Measurements from ENCODE around the gene SDK1.
"Not testable (repeated sequence)": the region's sequence is repeated elsewhere in the genome, so short reads cannot be mapped to it uniquely, and the experiment has no call there.

SDK1 gene

DNA sequence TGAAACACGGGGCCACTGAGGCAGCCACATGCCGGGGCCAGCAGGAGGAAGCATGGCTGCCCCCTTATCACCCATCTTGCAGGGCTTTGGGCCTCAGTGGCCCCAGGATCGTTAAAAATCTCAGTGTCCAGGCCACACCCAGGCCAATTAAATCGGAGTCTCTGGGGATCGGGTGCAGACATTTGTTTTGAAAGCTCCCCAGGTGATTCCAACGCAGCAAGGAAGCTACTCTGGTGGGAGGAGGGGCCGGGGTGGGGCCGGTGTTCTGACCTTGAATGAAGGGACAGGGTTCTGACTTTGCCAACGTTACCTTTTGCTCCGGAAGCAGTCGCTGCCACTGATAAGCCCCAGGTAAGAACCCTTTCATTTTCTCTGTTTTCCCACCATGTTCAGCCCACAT, 968.7 kb downstream of the SDK1 start:
- DNase-seq: no peak

DNA sequence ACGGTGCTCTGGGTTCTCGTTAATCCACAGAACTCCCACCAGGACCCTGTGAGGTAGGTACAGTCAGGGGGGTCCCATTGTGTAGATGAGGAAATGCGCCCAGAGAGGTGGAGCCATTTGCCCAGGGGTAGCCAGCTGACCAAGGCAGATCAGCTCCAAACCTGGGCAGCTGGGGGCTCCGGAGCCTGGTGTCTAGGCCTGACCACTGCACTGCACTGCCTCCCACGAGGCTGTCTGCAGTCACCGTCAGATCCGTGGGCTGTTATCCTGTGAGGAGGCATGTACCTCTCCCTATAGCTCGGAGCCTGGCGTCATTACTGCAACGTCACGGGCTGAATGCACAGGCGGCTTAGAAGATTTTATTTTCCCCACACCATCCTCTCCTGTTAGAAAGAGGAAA, 969.2 kb downstream of the SDK1 start:
- no peak for DNase-seq

DNA sequence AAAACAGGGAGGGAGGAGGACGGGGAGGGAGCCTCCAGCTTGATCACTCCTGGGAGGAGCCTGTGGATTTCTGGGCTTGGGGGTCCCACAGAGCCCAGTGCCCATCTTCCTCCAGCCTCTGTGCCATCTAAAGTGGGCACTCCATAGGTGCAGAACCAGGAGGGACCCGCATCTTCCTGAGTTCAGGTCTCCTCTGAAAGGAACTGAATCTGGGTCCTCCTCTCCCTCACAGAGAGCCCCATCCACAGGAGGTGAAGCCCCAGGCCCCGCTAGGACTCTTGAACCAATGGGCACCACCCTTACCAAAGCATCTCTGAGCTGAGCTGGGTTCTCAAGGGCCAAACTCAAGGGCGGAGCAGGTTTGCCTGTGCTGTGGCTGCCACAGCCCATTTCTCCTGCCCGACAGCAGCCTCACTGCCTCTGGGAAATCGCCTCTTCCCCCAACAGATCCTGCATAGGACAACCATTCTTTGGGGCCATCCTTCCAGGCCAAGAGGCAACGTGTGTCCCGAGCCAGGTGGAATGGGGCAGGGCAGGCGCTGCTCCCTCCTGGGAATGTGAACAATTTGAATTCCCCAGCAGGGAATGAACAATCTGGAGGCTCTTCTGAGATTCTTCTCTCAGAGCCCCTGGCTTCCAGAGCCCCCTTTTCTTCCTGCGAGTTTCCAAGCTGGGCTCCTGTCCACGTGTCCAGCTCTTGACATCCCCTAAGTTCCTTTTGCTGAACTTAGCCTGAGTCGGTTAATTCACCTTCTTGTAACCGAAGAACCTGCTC, 970.1 kb downstream of the SDK1 start:
- no peak for DNase-seq

DNA sequence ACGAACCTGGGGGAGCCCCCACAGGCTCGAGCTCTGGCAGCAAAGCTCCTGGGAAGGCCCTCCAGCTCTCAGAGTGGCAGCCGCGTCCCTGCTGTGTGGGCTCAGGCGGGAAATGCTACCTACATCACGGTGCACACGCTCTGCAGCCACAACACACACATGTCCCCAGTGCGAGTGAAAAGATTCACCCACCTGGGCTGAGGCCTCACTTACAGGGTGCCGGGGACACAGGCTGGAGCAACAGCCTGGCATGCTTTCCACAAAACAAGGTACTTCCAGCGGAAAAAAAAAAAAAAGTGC, 970.6 kb downstream of the SDK1 start:
- DNase-seq: no peak

DNA sequence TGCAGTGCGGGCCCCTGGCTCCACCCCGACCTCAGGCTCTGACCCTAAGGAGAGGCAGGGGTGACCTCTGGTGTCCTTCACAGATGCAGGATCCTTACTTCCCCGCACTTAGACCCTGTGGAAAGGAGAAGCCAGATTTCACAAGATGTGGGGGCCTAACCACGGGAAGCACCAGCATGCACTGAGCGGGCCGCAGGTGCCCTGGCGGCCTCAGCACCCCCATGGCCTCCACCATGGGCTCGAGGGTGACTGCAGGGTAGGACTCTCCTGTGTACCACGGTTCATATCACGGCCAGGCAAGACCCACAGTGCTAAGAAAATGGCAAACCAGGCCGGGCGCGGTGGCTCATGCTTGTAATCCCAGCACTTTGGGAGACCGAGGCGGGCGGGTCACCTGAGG, 971.1 kb downstream of the SDK1 start:
- DNase-seq: no peak

DNA sequence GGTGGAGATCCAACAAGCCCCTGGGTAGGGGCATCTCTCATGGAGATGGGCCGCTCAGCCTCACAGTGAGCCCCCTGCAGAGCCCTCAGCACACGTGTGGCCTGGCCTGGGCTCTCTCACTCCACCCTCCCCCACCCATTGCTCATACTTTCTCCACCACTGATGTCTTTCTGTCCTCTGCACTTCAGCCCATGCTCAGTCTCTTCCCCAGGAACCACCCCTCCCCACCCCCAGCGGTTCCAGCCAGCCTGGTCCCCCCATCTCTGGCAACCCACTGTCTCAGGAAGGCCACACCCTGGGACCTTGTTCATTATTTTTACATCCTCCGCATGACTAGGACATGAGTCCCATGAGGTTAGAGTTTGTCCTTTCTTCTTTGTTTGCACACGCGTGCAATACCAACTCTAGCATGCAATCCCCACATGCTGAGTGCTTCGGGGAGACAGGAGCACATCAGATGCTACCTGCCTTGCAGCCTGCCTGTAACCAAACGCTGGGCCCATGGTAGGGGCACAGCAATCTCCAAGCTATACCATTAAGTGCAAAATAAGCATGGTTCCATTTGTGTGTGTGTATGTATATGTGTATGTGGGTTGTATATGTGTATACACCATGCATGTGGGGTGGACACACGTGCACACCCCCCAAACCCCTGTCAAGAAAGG, 972.6 kb downstream of the SDK1 start:
- no peak for DNase-seq

DNA sequence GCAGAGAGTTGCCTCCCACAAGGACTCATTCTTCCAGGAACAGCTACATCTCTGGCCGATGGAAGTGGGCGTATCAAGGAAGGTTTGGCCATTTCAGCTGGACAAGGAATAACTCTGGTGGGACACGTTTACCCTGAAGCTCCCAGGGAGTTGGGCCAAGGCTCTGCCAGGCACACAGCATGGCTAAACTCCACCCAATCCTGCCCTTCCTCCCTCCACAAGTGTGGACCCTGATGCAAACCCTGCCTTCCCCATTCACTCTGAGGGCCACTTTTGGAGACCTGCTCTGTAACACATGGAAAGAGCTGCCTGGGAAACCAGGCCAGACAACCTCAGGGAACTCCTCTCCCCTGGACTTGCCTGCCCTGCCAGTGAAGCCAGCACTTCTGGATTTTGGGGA, 973.2 kb downstream of the SDK1 start:
- DNase-seq: no peak

DNA sequence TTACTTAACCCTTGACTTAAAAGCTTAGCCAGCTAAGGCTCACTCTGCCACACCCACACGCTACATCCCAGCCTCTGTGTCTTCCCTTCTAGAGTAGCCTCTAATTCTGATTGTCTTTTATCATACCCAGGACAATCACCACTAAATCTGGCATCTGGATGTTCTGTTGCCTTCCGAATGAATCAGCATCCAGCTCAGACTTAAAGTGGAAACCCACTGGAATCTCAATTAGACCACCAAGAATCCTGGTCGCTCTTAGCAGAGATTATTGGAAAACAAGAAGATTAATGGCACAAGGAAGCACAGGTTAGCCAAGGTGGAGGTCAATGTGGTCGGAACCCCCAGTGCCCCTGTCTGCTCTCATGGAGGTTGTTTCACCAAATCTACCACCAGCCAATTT, 976.9 kb downstream of the SDK1 start:
- no peak for DNase-seq

DNA sequence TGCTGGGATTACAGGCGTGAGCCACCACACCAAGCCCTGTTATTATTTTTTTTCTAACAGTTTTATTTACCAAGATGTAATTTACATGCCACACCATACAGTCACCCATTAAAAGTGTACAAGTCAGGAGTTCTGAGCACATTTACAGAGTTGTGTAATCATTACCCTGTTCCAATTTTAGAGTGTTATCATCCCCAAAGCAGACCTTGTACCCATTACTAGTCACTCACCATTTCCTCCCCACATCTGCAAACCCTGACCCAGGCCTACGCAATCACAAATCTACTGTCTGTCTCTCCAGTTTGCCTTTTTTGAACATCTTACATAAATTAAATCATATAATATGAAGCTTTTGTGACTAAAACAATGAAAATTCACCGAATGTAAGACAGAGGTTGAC, 978.2 kb downstream of the SDK1 start:
- DNase-seq: no peak

DNA sequence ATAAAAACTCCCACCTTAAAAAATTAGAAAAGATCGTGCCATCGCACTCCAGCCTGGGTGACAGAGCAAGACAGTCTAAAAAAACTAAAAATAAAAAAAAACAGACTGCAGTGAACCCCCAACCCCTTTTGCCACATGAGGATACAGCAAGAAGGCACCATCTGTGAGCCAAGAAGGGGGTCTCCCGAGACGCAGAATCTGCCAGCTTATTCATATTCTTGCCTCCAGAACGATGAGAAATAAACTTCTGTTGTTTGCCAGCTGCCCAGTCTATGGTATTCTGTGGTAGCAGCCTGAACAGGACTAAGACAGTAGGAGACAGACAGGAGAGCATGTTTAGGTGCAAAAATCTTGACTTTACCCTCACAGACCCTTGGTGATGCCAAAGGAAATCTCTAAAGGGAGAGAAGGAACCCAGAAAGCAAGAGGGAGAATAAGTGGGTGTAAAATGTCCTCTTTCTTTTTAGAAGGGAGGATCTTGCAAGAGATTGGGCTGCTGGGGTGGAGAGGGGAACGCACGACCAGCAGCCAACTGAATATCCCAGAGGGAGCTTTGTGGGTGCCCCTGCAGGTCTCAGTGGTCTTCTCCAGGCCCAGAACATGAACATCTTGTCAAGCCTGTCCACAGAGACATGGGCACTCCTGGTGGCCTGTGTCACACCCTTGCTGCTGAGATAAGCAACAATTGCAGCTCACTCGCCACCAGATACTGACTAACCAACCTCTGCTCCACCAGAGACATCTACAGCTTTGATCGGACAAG, 980.4 kb downstream of the SDK1 start:
- DNase-seq: no peak

DNA sequence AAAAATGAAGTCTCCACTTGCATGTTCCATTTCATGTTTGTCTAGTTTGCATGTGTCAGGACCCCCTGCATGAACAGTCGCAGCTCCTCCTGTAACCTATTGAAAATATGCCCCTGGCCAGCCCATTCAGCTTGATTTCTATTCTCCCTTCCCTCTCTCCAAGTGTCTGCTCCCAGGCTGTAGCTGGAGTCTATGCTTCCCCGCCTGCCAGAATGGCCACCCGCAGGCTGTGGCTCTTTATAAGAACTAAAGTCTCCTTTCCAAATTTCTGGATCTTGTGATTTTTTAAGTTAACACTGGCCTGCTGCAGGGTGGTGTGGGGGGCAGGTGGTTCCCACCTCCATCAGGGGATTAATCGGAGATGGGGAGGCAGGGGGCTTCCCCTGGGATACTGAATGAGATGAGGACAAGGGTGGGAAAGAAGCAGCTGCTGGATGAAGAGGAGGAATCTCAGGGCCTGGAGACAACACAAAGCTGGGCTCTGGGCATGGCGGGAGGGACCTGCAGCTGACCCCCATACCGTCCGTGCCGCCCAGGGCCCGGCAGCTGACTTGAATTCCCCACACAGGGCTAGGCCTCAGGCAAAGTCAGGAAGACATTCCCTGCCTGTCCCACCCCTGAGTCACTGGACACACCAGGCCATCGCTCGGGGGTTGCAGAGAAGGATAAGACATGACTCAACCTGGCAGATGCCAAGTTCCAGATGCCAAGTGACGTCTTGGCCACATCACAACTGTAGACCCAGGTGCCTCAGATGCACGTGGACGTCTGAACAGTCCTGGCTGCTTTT, 981.6 kb downstream of the SDK1 start:
- DNase-seq: no peak

DNA sequence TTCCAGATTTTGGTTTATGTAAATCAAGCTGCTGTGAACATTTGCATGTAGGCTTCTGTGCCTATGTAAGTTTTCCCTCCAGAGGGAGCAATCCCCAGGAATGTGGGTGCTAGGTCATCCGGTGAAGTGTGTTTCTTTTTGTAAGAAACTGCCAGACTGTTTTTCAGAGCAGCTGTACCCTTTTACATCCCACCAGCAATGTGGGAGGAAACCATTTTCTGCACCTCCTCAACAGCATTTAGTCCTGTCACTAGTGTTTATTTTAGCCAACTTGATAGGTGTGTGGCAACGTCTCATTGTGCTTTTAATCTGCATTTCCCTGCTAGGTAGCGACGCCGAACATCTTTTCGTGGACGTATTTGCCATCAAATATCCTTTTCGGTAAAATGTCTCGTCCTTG, 985.3 kb downstream of the SDK1 start:
- DNase-seq: no peak

DNA sequence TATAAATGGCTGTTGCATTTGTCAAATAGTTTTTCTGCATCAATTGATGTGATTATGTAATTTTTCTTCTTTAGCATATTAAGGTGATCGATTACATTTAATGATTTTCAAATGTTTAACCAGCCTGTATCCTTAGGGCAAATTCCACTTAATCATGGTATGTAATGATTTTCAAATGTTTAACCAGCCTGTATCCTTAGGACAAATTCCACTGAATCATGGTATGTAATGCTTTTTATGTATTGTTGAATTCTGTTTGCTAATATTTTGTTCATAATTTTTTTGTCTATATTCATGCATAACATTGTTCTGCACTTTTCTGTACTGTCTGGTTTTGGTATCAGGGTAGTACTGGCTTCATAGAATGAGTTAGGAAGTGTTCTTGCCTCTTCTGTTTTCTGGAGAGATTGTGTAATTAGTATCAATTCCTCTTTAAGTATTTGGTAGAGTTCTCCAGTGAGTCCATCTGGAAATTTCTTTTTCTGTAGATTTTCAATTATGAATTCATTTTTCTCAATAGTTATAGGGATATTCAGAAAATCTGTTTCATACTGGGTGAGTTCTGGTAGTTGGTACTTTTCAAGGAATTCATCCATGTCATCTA, 987.8 kb downstream of the SDK1 start:
- DNase-seq: no peak

DNA sequence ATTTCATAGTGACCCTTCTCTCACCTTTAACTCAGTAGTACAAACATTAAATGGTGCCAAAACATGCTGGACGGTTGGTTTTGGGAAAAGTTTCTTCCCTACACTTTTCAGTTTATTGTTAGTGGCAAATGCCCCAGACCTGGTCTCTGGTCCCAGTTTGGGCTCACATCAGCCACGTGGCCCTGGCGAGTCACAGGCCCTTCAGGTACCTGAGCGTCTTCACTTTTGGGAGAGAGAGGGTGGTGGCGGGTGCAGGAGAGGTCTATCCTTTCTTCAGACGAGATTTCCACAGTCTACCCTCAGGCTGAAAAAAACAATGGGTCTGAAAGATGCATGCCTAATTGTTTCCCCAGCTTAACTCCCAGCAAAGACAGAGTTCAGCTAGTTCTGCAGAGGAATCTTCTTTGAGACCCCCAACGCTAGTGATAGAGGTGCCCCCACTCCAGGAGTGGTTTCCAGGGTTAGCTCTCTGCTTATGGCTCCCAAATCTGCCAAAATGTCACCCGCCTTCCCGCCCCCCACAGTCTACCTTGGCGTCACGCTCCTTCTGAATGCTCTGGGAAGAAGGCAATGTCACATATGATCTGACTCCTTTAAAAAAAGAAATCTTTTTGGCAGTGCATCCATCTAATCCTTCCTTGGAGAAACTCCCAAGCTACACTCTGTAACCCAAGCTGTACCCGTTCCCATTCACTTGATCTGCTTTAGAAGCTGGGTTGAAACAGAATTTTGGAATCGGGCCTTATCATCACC, 996.3 kb downstream of the SDK1 start:
- DNase-seq: no peak

DNA sequence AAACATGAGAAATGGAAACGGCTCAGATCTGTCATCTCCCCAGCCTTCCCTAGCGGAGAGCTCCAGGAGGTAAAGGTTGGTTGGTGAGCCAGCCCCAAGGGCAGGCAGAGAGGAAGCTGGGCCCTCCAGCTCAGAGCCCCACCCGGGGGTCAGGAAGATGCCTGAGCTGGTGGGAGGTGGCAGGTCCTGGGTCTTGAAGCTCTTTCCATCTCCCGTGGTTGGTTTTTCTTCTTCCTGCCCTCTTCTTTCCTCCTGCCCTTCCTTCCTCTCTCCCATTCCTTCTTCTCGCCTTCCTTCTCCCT, 996.8 kb downstream of the SDK1 start:
- DNase-seq: no peak

DNA sequence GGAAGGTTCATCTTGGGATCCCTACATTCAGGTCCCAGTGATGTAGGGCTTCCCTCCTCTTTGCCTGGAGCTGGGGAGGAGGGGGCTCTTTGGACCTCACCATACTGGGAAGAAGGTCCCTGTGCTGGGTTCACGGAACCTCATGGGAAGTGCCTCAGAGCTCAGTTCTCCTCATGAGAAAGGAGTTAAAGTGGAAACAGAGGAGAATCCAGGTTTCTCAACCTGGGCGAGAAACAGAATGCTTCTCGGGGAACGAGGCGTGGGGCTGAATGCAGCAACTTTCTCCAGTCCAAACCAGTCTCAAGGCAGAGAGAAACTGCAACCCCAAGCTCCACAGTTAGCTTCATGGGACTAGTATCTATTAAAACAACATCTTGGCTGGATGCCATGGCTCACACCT, 998.4 kb downstream of the SDK1 start:
- no peak for DNase-seq

DNA sequence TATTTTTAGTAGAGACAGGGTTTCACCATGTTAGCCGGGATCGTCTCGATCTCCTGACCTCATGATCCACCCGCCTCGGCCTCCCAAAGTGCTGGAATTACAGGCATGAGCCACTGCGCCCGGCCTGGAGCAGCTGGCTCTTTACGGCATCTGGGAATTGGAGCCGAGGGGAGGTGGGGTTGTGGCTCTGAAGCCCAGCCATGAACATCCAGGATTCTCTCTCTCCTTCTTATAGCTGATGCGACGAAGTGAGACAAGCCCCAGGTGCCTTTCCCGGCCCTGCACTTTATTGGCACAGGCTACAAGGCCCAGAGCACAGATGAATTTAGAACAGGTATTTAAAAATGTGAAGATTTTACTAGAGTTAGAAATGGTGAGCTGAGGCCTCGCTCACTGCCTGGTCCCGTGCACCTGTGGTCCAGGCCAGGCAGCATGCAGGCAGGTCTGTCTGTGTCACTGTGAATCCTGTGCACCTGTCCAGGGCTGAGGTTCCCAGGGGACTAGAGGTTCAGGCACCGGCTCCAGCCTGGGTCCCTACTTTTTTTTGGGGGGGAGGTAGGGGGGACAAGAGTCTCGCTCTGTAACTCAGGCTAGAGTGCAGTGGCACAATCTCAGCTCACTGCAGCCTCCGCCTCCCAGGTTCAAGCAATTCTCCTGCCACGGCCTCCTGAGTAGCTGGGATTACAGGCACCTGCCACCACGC, 1001.3 kb downstream of the SDK1 start:
- DNase-seq: no peak

DNA sequence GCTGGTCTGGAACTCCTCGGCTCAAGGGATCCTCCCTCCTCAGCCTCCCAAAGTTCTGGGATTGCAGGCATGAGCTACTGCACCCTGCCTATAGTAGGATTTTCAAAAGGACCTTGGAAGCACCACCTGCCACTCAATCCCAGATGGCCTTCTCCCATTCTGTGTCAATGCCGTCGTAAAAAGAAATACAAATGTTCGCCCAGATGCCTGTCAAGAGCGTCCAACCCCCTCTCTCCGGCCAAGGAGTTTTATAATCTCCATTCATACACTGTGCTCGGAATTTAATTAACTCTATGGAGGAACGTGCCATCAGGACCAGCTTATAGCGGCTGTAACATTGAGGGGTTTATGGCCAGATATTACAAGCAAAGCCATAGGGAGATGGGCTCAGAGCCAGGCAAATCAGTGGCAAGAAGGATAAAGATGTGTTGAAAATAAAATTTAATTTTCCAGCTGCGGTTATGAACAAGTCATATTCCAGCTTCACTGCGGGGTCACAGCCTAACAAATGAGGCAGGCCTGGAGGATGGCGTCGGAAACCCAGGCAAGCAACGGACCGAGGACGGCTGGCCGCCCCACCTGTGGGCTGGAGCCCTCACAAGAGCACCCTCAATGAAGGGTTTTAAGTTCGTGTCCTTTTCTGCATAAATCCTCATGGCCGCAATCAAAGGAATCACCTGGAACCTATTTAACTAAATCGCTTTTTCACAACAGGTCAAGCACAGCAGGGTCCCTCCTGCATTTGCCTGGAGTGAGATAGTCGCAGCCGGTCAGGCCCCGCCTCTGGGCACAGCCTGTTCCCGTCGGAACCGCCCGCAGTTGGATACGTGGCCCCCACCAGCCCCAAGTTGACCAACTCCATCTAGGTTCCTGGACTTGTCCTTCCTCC, 1006.5 kb downstream of the SDK1 start:
- DNase-seq: no peak

DNA sequence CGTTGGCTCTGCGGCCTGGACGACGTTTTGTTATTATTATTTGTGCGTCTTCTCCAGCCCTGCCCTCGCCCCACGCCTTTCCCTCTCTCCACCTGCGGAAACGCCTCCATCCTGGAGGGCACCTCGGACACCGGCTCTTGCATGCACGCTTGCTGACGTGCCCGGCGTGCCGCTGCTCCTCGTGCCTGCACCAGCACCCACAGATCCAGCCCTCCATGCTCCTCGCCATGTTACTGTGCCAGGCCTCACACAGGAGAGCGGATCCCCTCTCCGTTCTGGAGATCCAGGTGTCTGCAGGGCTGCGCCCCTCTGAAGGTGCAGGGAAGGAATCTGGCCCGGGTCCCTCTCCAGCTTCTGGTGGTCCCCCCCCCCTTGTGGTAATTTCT, 1007.1 kb downstream of the SDK1 start:
- DNase-seq: no peak

DNA sequence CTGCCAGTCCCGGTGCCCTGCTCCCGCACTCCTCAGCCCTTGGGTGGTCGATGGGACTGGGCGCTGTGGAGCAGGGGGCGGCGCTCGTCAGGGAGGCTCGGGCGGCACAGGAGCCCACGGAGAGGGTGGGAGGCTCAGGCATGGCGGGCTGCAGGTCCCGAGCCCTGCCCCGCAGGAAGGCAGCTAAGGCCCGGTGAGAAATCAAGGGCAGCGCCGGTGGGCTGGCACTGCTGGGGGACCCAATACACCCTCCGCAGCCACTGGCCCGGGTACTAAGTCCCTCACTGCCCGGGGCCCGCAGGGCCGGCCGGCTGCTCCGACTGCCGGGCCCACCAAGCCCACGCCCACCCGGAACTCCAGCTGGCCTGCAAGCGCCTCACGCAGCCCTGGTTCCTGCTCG, 1012.9 kb downstream of the SDK1 start:
- not testable (repeated sequence) for DNase-seq

DNA sequence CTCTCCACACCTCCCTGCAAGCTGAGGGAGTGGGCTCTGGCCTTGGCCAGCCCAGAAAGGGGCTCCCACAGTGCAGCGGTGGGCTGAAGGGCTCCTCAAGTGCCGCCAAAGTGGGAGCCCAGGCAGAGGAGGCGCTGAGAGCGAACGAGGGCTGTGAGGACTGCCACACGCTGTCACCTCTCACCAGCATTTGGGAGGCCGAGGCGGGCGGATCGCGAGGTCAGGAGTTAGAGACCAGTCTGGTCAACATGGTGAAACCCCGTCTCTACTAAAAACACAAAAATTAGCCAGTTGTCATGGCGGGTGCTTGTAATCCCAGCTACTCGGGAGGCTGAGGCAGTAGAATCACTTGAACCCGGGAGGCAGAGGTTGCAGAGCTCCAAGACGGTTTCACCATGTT, 1013.3 kb downstream of the SDK1 start:
- DNase-seq: not testable (repeated sequence)
